ENCODE results near the gene PNPO.

DNA sequence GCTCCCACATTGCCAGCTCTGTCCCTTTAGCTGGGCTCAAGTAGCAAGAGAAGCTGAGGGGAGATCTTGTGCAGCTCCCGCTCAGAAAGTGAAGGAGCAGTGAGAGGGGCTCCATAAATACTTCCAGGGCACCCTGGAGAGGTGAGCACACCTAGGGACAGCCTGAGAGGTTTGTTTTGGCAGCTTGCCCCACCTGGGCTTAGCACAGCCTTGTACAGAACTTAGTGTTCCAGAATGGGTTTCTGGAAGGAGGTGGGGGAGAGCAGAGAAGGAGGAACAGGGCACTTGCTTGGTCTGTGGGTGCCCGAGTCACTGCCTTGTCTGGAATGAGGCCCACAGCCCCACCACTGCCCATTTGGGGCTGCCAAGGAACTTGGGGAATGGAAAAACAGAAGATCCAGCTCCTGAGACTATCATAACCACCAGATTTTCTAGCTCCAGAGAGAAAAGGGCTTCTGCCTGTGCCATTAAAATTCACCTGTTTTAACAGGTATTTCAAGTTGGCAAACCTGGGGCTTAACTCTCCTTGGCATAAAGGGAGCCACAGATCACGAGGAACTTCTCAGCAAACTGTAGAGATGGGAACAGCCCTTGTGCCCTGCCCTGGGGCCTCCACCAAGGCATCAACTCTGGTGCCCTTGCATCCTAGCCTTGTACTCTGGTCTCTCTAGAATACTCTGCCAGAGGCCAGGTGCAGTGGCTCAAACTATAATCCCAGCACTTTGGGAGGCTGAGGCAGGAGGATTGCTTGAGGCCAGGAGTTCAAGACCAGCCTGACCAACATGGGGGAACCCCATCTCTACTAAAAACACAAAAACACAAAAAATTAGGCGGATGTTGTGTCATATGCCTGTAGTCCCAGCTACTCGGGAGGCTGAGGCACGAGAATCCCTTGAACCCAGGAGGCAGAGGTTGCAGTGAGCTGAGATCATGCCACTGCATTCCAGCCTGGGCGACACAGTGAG is 14.4 kb downstream of the PNPO start:
- no peak for TF ChIP-seq EZH2 (IDR thresholded peaks at IDR 0.05; ENCODE audit: insufficient read depth, poor library complexity, severe bottlenecking)
- no peak for TF ChIP-seq EZH2phosphoT487 (IDR thresholded peaks at IDR 0.05; ENCODE audit: insufficient read depth, low read depth)
